HepG2 (cell line): ENCODE results near the gene SLTM. TPM values are rescaled to one million over a fixed set of nuclear protein-coding genes. Genes with fewer than 3 reads are reported as not detected.

Experiments
- ATAC-seq: fragments of 200-7000 bp; cut with Tn5 transposase; 3 replicates; pipeline ENCODE4 v1.9.1; 2020; ENCODE audit warnings: mild to moderate bottlenecking, moderate library complexity
- BruUV-seq: library from RNA; stranded (reverse); fragments of 400-500 nt; replicated peaks from 2 replicates; lab custom pipeline; 2021; lab: Mats Ljungman, UMichigan
- CTCF ChIA-PET: fragments of 300-600 bp; formaldehyde crosslinking; extraction: SDS; loops from one replicate; lab custom pipeline; 2021; ENCODE audit warnings: low total read pairs, inconsistent platforms, low intra/inter-chr PET ratio; lab: Yijun Ruan, JAX
- POLR2A ChIA-PET: fragments of 350-600 bp; sonication (Branson Sonifier 250); formaldehyde crosslinking; loops from one replicate; lab custom pipeline; 2020; ENCODE audit warnings: antibody characterized with exemption, inconsistent platforms; lab: Yijun Ruan, JAX
- DNase-seq: peaks from one replicate; pipeline ENCODE4 v3.0.0-alpha.2; 2015; ENCODE audit warnings: low spot score
- FAIRE-seq: peaks from 3 replicates; lab custom pipeline; 2011; peaks lifted over from hg19 to GRCh38; lab: Jason Lieb, UNC
- H2AFZ ChIP-seq: one replicate; pipeline ENCODE4 v1.6.1; 2011; ENCODE audit warnings: low read length, inconsistent platforms
- H3K27ac ChIP-seq: fragments of 300-600 bp; 3 replicates; pipeline ENCODE4 v1.8.0; 2011; ENCODE audit warnings: mixed run types, mild to moderate bottlenecking, mixed read lengths, low read length, inconsistent platforms; ENCODE audit not compliant: insufficient read depth; ENCODE audit errors: extremely low read length
- H3K27me3 ChIP-seq, 2 experiments: fragments of 200-600 bp in 1 of 2; 2 replicates in 1 of 2; 3 replicates in 1 of 2; pipeline versions ENCODE4 v1.6.0 to v1.8.0; 2011; ENCODE audit warnings: low read length in 2 of 2, mild to moderate bottlenecking in 2 of 2, moderate library complexity in 2 of 2, inconsistent platforms in 1 of 2; ENCODE audit not compliant: insufficient read depth in 2 of 2, control insufficient read depth in 1 of 2
- H3K36me3 ChIP-seq, 2 experiments: fragments of 200-600 bp in 1 of 2; replicated peaks in 1 of 2; 2 replicates in 1 of 2; 3 replicates in 1 of 2; pipeline versions ENCODE4 v1.5.1 to v1.8.0; 2011; ENCODE audit warnings: low read length in 2 of 2, inconsistent platforms in 1 of 2; ENCODE audit not compliant: insufficient read depth in 2 of 2, control insufficient read depth in 1 of 2
- H3K4me1 ChIP-seq: 2 replicates; pipeline ENCODE4 v1.5.1; 2012; ENCODE audit warnings: low read length, inconsistent platforms; ENCODE audit not compliant: insufficient read depth
- H3K4me2 ChIP-seq: 2 replicates; pipeline ENCODE4 v1.6.0; 2011; ENCODE audit warnings: low read depth, low read length, inconsistent platforms
- H3K4me3 ChIP-seq, 3 experiments: fragments of 200-600 bp in 1 of 3; sonication (generic), shearing (Covaris generic) in 1 of 3; replicated peaks in 1 of 3; 2 replicates each; pipeline ENCODE4 v1.5.1; 2011 to 2016; ENCODE audit warnings: low read length in 3 of 3, inconsistent platforms in 2 of 3, low read depth in 2 of 3, mild to moderate bottlenecking in 2 of 3, control low read depth in 1 of 3, mixed read lengths in 1 of 3; ENCODE audit not compliant: insufficient read depth in 1 of 3
- H3K79me2 ChIP-seq: one replicate; pipeline ENCODE4 v1.6.1; 2011; ENCODE audit warnings: low read length, inconsistent platforms; ENCODE audit not compliant: insufficient read depth
- H3K9ac ChIP-seq: 2 replicates; pipeline ENCODE4 v1.6.0; 2011; ENCODE audit warnings: mild to moderate bottlenecking, low read depth, low read length, inconsistent platforms; ENCODE audit not compliant: insufficient read depth
- H3K9me3 ChIP-seq: 2 replicates; pipeline ENCODE4 v1.5.1; 2012; ENCODE audit warnings: mild to moderate bottlenecking, low read length
- H4K20me1 ChIP-seq: 2 replicates; pipeline ENCODE4 v1.6.0; 2011; ENCODE audit warnings: inconsistent platforms, mild to moderate bottlenecking, low read length, moderate library complexity; ENCODE audit not compliant: insufficient read depth
- ARHGAP35 ChIP-seq: sonication (generic); formaldehyde crosslinking; IDR thresholded peaks from 2 replicates; pipeline ENCODE4 v1.9.0; 2022; ENCODE audit warnings: mild to moderate bottlenecking, inconsistent platforms, moderate library complexity, missing genetic modification reagents, borderline replicate concordance
- ASH2L ChIP-seq: fragments of 300-600, 200-600 bp; sonication (generic); IDR thresholded peaks from 2 replicates; pipeline ENCODE4 v1.7.0; 2017; ENCODE audit warnings: low read depth, mild to moderate bottlenecking, moderate library complexity, mixed read lengths, low read length; ENCODE audit not compliant: insufficient read length
- ATF5 ChIP-seq: sonication (generic); formaldehyde crosslinking; IDR thresholded peaks from 2 replicates; pipeline ENCODE4 v1.4.0; 2020; ENCODE audit warnings: mild to moderate bottlenecking, low read depth, missing genetic modification reagents
- BATF2 ChIP-seq: sonication (generic); formaldehyde crosslinking; IDR thresholded peaks from 2 replicates; pipeline ENCODE4 v1.8.0; 2022; ENCODE audit warnings: mild to moderate bottlenecking, missing genetic modification reagents, moderate library complexity
- CTCF ChIP-seq: sonication (generic); formaldehyde crosslinking; IDR thresholded peaks from 2 replicates; pipeline ENCODE4 v1.5.0; 2020; ENCODE audit warnings: mild to moderate bottlenecking, missing genetic modification reagents, moderate library complexity
- EED ChIP-seq: sonication (generic); formaldehyde crosslinking; IDR thresholded peaks from 2 replicates; pipeline ENCODE4 v1.5.0; 2020; ENCODE audit warnings: mild to moderate bottlenecking, missing genetic modification reagents
- GATA4 ChIP-seq: sonication (generic); IDR thresholded peaks from 2 replicates; pipeline ENCODE4 v1.6.1; 2016; ENCODE audit warnings: antibody characterized with exemption, low read depth, borderline replicate concordance
- HIVEP1 ChIP-seq: sonication (generic); formaldehyde crosslinking; IDR thresholded peaks from 2 replicates; pipeline ENCODE4 v1.4.0; 2020; ENCODE audit warnings: mild to moderate bottlenecking, missing genetic modification reagents
- HNF4A ChIP-seq: sonication (generic); formaldehyde crosslinking; IDR thresholded peaks from 2 replicates; pipeline ENCODE4 v1.4.0; 2020; ENCODE audit warnings: missing genetic modification reagents
- NAIF1 ChIP-seq: sonication (generic); formaldehyde crosslinking; IDR thresholded peaks from 2 replicates; pipeline ENCODE4 v1.5.0; 2020; ENCODE audit warnings: mild to moderate bottlenecking, missing genetic modification reagents, borderline replicate concordance
- STAG1 ChIP-seq: sonication (generic); formaldehyde crosslinking; IDR thresholded peaks from 2 replicates; pipeline ENCODE4 v1.4.0; 2020; ENCODE audit warnings: missing genetic modification reagents
- THRA ChIP-seq: sonication (generic); formaldehyde crosslinking; IDR thresholded peaks from 2 replicates; pipeline ENCODE4 v1.4.0; 2020; ENCODE audit warnings: missing genetic modification reagents, borderline replicate concordance
- ZBTB8A ChIP-seq: sonication (generic); formaldehyde crosslinking; IDR thresholded peaks from 2 replicates; pipeline ENCODE4 v1.4.0; 2020; ENCODE audit warnings: mild to moderate bottlenecking, low read depth, missing genetic modification reagents, borderline replicate concordance
- ZNF232 ChIP-seq: sonication (generic); formaldehyde crosslinking; IDR thresholded peaks from 2 replicates; pipeline ENCODE4 v1.4.0; 2020; ENCODE audit warnings: missing genetic modification reagents, borderline replicate concordance
- ZNF3 ChIP-seq: IDR thresholded peaks from 2 replicates; pipeline ENCODE4 v1.7.0; 2017; ENCODE audit warnings: inconsistent platforms
- WGBS: methylation state at CpG from one replicate; pipeline ENCODE4 v1.1.6; 2017; ENCODE audit warnings: low lambda C conversion rate; 5-methylcytosine and 5-hydroxymethylcytosine counted together
- in situ Hi-C: cut with HindIII; loops from 2 replicates; pipeline ENCODE4 v1.10.0; 2017; ENCODE audit warnings: low pct_unique_long_range_greater_than_20kb; ENCODE audit not compliant: extremely low pct_ligation_motif_present
- intact Hi-C: fragments of 100-400 bp; cut with micrococcal nuclease; formaldehyde crosslinking; loops from one replicate; pipeline ENCODE4 v1.10.0; 2022; ENCODE audit not compliant: unreplicated experiment
- polyA plus RNA-seq, 8 experiments: library from polyadenylated mRNA; depleted of rRNA in 3 of 8; stranded (reverse) in 7 of 8; unstranded in 1 of 8; fragments of >200 nt; fragmentation: Illumina TruSeq in 4 of 8; extraction: Trizol in 4 of 8; gene quantifications; 2 replicates each; pipeline versions ENCODE4 v1.2.1 to v1.2.3, GENCODE V29; 2011 to 2016; ENCODE audit warnings: low read depth in 4 of 8, missing spikeins in 1 of 8, mixed read lengths in 1 of 8; ENCODE audit not compliant: insufficient read depth in 1 of 8
- total RNA-seq, 5 experiments: library from RNA; depleted of rRNA; stranded (reverse); fragments of >200 nt; fragmentation: Illumina TruSeq; extraction: Trizol; gene quantifications; 2 replicates each; pipeline ENCODE4 v1.2.3, GENCODE V29; 2016; ENCODE audit warnings: low read depth in 1 of 5
- TF ChIP-seq, protein P1 (sequence below): sonication (generic); formaldehyde crosslinking; IDR thresholded peaks from 2 replicates; pipeline ENCODE4 v1.5.0; 2020; ENCODE audit warnings: missing genetic modification reagents

SLTM gene
- total and polyA plus RNA-seq, 2 of the 13 experiments (the other 11 are each of a cell fraction or from before 2014, with no cell fraction given) = 22.0 to 64.2 TPM

- in situ Hi-C loops = no loop called here
- intact Hi-C loops = no loop called here
- Histone ChIP-seq H3K36me3 (peaks cover 4 to 9% of the 10 kb centered on the region in 2 experiments; a peak in 4 of 5 replicates), H3K9ac (no peak overlapping the region), H3K4me2 (no peak overlapping the region), H3K4me1 (peaks cover 4% of the 10 kb centered on the region; the same call in 1 of the 2 replicates), H3K4me3 (no peak overlapping the region), H4K20me1 (no peaks in the 10 kb centered on the region), H3K9me3 (no peaks in the 10 kb centered on the region), H2AFZ (no peak overlapping the region), H3K27ac (no peak overlapping the region), H3K27me3 (no peaks in the 10 kb centered on the region), H3K79me2 (no peaks in the 10 kb centered on the region)
- WGBS = 69% methylated on average over 5 of the region's 5 CpGs
- CTCF ChIA-PET = no interaction called here
- ATAC-seq (peak; percentile 59), DNase-seq (peak; percentile 42), FAIRE-seq (peak; percentile 36)
- POLR2A ChIA-PET = interaction anchor here (3.0 kb wide), 1 partner anchor 13 kb away, joined by 16 read pairs; no protein-coding TSS in a partner anchor
- BruUV-seq = no TSS peak
- TF ChIP-seq ASH2L = no peak
- TF ChIP-seq NAIF1 (CRISPR knock-in tag) = no peak
- no peak for TF ChIP-seq ZNF232 (CRISPR knock-in tag)
- TF ChIP-seq, protein P1, sequence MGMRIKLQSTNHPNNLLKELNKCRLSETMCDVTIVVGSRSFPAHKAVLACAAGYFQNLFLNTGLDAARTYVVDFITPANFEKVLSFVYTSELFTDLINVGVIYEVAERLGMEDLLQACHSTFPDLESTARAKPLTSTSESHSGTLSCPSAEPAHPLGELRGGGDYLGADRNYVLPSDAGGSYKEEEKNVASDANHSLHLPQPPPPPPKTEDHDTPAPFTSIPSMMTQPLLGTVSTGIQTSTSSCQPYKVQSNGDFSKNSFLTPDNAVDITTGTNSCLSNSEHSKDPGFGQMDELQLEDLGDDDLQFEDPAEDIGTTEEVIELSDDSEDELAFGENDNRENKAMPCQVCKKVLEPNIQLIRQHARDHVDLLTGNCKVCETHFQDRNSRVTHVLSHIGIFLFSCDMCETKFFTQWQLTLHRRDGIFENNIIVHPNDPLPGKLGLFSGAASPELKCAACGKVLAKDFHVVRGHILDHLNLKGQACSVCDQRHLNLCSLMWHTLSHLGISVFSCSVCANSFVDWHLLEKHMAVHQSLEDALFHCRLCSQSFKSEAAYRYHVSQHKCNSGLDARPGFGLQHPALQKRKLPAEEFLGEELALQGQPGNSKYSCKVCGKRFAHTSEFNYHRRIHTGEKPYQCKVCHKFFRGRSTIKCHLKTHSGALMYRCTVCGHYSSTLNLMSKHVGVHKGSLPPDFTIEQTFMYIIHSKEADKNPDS (CRISPR knock-in tag) = no peak
- TF ChIP-seq EED (CRISPR knock-in tag) = no peak
- no peak for TF ChIP-seq THRA (CRISPR knock-in tag)
- TF ChIP-seq ZNF3 (CRISPR knock-in tag) = no peak
- TF ChIP-seq ARHGAP35 (CRISPR knock-in tag) = no peak
- TF ChIP-seq ZBTB8A (CRISPR knock-in tag) = no peak
- TF ChIP-seq GATA4 = no peak
- no peak for TF ChIP-seq BATF2 (CRISPR knock-in tag)
- TF ChIP-seq CTCF (CRISPR knock-in tag) = peak; percentile 29
- TF ChIP-seq STAG1 = peak; percentile 29
- TF ChIP-seq HIVEP1 (CRISPR knock-in tag) = no peak
- TF ChIP-seq HNF4A (CRISPR knock-in tag) = peak; percentile 24; the same call in 1 of the 2 replicates
- no peak for TF ChIP-seq ATF5
These were observed 81.1 kb downstream of the SLTM start for GRCh38 chr15:58852347-58852746.
